Putamen (tissue), 1 donor: ENCODE results near the gene ACP7.
A peak's percentile ranks its signal among the peaks of the same experiment; 100 is the strongest.
"Not testable (repeated sequence)": the region's sequence is repeated elsewhere in the genome, so short reads cannot be mapped to it uniquely, and the experiment has no call there.

ENCODE experiments used
- DNase-seq: peaks from one replicate; pipeline ENCODE4 v3.0.0-alpha.2; 2016; ENCODE audit warnings: low spot score

The ACP7 gene

GRCh38 chr19:39132344-39132969, 48.3 kb downstream of the ACP7 start:
- no peak for DNase-seq

GRCh38 chr19:39133431-39134270, 49.5 kb downstream of the ACP7 start:
- no peak for DNase-seq

- no peak for DNase-seq
Observed at GRCh38 chr19:39135701-39136100, 51.5 kb downstream of the ACP7 start.

- no peak for DNase-seq
Observed at GRCh38 chr19:39136225-39136940, 52.2 kb downstream of the ACP7 start.

GRCh38 chr19:39137131-39137530, 53.0 kb downstream of the ACP7 start:
- no peak for DNase-seq

- DNase-seq, result no peak
Observed at GRCh38 chr19:39138221-39139211, 54.3 kb downstream of the ACP7 start.

GRCh38 chr19:39139305-39139874, 55.2 kb downstream of the ACP7 start:
- DNase-seq, result no peak

GRCh38 chr19:39139971-39140453, 55.8 kb downstream of the ACP7 start:
- DNase-seq, result no peak

GRCh38 chr19:39140594-39140993, 56.4 kb downstream of the ACP7 start:
- no peak for DNase-seq

GRCh38 chr19:39141929-39142328, 57.8 kb downstream of the ACP7 start:
- no peak for DNase-seq

- DNase-seq, result no peak
Observed at GRCh38 chr19:39142630-39143029, 58.5 kb downstream of the ACP7 start.

- not testable (repeated sequence) for DNase-seq
Observed at GRCh38 chr19:39143757-39144289, 59.7 kb downstream of the ACP7 start.

- no peak for DNase-seq
Observed at GRCh38 chr19:39144290-39145071, 60.3 kb downstream of the ACP7 start.

- peak; percentile 72 for DNase-seq
Observed at GRCh38 chr19:39145180-39145953, 61.2 kb downstream of the ACP7 start.

GRCh38 chr19:39146091-39146490, 61.9 kb downstream of the ACP7 start:
- DNase-seq, result no peak

- DNase-seq, result no peak
Observed at GRCh38 chr19:39146686-39147450, 62.7 kb downstream of the ACP7 start.

- DNase-seq, result no peak
Observed at GRCh38 chr19:39147480-39147879, 63.3 kb downstream of the ACP7 start.

- no peak for DNase-seq
Observed at GRCh38 chr19:39148939-39149529, 64.9 kb downstream of the ACP7 start.
